Adrenal gland (tissue), 5 donors: ENCODE data around the gene PKLR.

ENCODE experiments used
- POLR2A ChIP-seq, 2 donors: fragments of 450-650 bp; IDR thresholded peaks; one replicate each; pipeline ENCODE4 v1.6.1; 2017; ENCODE audit warnings: antibody characterized with exemption in 2 of 2, mild to moderate bottlenecking in 2 of 2, moderate library complexity in 1 of 2
- TF ChIP-seq, protein P1 (sequence below), 6 experiments: fragments of 450-650 bp in 4 of 6; fragments of 200-600 bp in 2 of 6; sonication (generic) in 1 of 6; IDR thresholded peaks; 1 replicate in 5 of 6; 2 replicates in 1 of 6; pipeline versions ENCODE4 v1.5.1 to v1.8.0; 2016 to 2021; ENCODE audit warnings: antibody characterized with exemption in 6 of 6, mild to moderate bottlenecking in 2 of 6, moderate library complexity in 1 of 6
- donor health status: DM: no; HTN: no; CAD: no.

DNA sequence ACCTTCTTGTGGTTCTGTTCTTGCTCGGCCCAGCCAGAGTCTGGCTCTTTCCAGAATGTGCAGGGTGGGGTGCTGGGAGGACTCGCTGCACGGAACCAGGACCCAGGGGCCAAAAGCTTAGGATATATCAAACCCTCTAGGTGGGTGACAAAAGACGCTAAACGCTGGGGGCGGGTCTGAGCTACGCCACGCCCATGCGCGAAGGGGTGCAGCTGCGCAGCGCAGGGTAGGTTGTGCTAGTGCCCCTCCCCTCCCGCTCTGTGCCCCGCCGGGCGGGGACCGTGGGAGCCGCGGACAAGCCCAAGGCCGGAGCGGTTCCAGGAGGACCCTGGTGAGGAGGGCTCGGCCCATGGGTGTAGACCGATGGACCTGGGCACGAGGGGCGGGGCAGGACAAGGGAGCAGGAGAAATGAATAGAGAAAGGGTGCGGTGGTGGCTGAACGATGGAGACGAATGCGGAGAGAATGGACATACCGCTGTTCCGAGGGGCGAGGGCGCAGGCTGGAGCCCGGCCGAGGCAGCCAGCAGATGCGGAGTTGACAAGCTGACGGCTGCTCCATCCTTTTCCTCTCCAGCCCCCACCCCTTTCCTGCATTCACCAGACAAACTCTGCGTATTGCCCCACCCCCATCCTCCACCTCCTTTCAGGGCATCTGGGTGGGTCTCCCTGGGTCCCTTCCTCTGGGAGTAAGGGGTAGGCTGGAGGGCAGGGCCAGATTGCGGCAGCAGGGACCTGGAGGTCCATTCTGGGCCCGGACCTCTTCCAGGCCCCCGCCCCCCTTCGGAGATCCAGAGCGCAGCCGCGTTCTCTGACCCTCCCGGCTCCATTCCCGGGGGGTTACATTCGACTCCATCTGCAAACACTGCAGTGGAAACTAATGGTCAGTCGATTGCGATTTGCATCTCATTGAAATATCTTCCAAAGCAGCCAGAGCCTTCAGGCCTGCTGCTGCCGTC is 19.7 kb upstream of the PKLR start, which contains the start of gene RUSC1:
- TF ChIP-seq, protein P1, sequence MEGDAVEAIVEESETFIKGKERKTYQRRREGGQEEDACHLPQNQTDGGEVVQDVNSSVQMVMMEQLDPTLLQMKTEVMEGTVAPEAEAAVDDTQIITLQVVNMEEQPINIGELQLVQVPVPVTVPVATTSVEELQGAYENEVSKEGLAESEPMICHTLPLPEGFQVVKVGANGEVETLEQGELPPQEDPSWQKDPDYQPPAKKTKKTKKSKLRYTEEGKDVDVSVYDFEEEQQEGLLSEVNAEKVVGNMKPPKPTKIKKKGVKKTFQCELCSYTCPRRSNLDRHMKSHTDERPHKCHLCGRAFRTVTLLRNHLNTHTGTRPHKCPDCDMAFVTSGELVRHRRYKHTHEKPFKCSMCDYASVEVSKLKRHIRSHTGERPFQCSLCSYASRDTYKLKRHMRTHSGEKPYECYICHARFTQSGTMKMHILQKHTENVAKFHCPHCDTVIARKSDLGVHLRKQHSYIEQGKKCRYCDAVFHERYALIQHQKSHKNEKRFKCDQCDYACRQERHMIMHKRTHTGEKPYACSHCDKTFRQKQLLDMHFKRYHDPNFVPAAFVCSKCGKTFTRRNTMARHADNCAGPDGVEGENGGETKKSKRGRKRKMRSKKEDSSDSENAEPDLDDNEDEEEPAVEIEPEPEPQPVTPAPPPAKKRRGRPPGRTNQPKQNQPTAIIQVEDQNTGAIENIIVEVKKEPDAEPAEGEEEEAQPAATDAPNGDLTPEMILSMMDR (IDR thresholded peaks at IDR 0.05), result no peak
- TF ChIP-seq POLR2A (IDR thresholded peaks at IDR 0.05), result peak in 1 of 2 donors; percentile 38
